ENCODE results near the gene ARHGEF26. TPM values are rescaled to one million over a fixed set of nuclear protein-coding genes. Genes with fewer than 3 reads are reported as not detected.

ARHGEF26 gene
- total RNA-seq, 1 experiment from 2014 or later: 13.7 TPM

DNA sequence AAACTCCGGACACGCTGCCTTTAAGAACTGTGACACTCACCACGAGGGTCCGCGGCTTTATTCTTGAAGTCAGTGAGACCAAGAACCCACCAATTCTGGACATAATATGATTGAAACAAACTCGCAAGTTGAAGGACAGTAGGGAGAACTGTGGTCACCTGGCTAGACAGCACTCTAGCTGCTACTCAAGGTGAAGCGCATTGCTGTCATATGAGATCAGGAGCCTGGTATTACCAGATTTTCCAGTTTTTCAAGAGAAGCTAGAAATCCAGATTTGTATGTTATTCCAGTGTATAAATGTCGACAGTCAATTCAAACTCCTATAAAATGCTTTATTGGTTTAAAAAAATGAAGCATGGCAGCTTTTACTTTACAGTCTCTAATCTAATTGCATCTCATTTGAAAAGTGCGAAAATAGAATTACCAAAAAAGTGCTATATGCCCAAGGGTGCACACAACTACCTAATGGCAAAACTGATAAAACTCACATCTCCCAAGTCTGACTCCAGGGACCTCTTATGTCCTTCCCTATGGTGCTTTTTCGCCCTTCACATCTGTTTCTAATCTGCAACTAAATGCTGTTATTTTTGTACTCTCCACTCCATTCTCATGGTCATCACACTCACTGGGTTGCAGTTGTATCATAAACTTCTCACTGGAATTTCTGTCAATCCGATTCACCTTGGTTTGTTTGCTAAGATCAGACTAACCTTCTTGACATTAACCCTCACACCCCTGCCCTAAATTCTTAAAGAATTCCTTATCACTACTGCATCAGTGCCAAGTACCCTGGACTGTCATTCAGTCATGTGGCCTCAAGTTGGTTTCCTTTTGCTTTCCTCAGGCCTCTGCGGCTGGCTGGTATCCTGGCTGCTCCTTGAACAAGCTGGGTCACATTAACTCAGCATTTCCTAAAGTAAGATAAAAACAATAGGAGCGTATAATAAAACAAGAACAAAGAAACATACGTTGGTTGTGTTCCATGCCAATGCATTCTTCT is 31.5 kb upstream of the ARHGEF26 start:
- H3K4me3 Mint-ChIP-seq: no peak overlapping the region
- Histone ChIP-seq H3K4me1 (ENCODE audit: insufficient read depth, low read length) (no peaks in the 10 kb centered on the region), H3K23ac (ENCODE audit: insufficient read length, low read depth, low read length) (no peak overlapping the region), H2AK5ac (ENCODE audit: insufficient read length, low read length) (no peak overlapping the region), H3K18ac (ENCODE audit: insufficient read length, low read depth, low read length) (no peak overlapping the region), H4K5ac (ENCODE audit: insufficient read length, low read depth, low read length) (no peak overlapping the region), H2BK5ac (ENCODE audit: insufficient read length, low read length) (no peak overlapping the region), H3K4me2 (ENCODE audit: insufficient read depth, insufficient read length, low read length) (no peak overlapping the region), H3K27ac (ENCODE audit: insufficient read length, low read depth, low read length) (no peak overlapping the region), H3K9me3 (ENCODE audit: control insufficient read depth, low read depth, low read length) (no peaks in the 10 kb centered on the region), H3K23me2 (ENCODE audit: insufficient read length, low read depth, low read length, poor library complexity, severe bottlenecking) (no peaks in the 10 kb centered on the region), H3K79me1 (ENCODE audit: insufficient read depth, low read depth, low read length, poor library complexity, severe bottlenecking) (no peaks in the 10 kb centered on the region), H3K27me3 (ENCODE audit: insufficient read depth, low read length) (no peaks in the 10 kb centered on the region), H4K91ac (ENCODE audit: insufficient read length, low read depth, low read length) (no peak overlapping the region), H4K20me1 (ENCODE audit: control insufficient read depth, insufficient read depth, insufficient read length) (no peaks in the 10 kb centered on the region), H3T11ph (ENCODE audit: low read length) (no peak overlapping the region), H3K56ac (ENCODE audit: insufficient read length, low read depth, low read length) (no peak overlapping the region), H2BK15ac (ENCODE audit: low read depth, low read length) (no peak overlapping the region), H3K4ac (ENCODE audit: low read depth, low read length) (no peak overlapping the region), H3K14ac (ENCODE audit: insufficient read depth, low read length) (no peak overlapping the region), H2BK120ac (ENCODE audit: low read depth, low read length, poor library complexity, severe bottlenecking) (no peak overlapping the region), H3K79me2 (ENCODE audit: insufficient read depth, low read length) (no peaks in the 10 kb centered on the region), H2BK20ac (ENCODE audit: low read depth, low read length, poor library complexity, severe bottlenecking) (no peak overlapping the region), H4K8ac (replicated peaks; ENCODE audit: insufficient read length, low read depth, low read length) (no peak overlapping the region), H3K9ac (ENCODE audit: extremely low read depth, insufficient read length, low read length) (no peak overlapping the region), H2AFZ (ENCODE audit: low read length) (no peak overlapping the region), H2BK12ac (ENCODE audit: insufficient read length, low read depth, low read length) (no peak overlapping the region)
- peaks cover 0 to 11% (median 6%) of the 10 kb centered on the region in 3 experiments; a peak in 3 of 7 replicates for H3K36me3 Mint-ChIP-seq (ENCODE audit: insufficient read depth in 1 of 3, low read depth in 3 of 3)
- no peak for TF ChIP-seq CTCF (conservative IDR thresholded peaks at IDR 0.05)
- peaks cover 0 to 7% of the 10 kb centered on the region in 2 experiments; a peak in 3 of 4 replicates for H3K4me1 Mint-ChIP-seq
- no peak for DNase-seq
- peak overlapping the region in 1 of 3 experiments; percentile 34; a peak in 1 of 7 replicates for H3K27ac Mint-ChIP-seq
- no CpG with 5 or more reads among the region's 14 CpGs for WGBS (ENCODE audit: extremely low coverage, insufficient read length, low lambda C conversion rate)
- H3K9me3 Mint-ChIP-seq: peaks cover 0 to 5% of the 10 kb centered on the region in 2 experiments; a peak in 2 of 5 replicates
- H3K27me3 Mint-ChIP-seq (ENCODE audit: low read depth): no peaks in the 10 kb centered on the region

All from H9 (cell line).